ENCODE data around the gene WWOX.

DNA sequence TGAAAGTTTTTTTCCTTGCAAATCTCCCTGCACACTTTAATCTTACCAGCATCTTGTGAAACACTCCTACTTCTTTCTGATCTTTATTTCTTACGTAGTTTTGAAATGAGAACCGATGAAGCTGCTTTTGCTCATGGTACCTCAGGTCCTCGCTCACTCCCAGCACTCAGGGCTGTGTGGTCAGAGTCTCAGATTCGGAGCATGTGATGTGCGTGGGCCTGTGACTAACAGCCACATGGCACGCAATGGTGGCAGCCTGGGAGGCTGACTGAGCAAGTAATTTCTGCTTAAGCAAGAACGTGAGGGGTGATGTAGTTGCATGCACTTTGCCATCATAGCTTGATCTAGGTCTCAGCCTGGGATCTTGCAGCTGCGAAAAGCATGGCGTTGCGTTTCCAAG, 876.8 kb downstream of the WWOX start:
- TF ChIP-seq, protein P1, sequence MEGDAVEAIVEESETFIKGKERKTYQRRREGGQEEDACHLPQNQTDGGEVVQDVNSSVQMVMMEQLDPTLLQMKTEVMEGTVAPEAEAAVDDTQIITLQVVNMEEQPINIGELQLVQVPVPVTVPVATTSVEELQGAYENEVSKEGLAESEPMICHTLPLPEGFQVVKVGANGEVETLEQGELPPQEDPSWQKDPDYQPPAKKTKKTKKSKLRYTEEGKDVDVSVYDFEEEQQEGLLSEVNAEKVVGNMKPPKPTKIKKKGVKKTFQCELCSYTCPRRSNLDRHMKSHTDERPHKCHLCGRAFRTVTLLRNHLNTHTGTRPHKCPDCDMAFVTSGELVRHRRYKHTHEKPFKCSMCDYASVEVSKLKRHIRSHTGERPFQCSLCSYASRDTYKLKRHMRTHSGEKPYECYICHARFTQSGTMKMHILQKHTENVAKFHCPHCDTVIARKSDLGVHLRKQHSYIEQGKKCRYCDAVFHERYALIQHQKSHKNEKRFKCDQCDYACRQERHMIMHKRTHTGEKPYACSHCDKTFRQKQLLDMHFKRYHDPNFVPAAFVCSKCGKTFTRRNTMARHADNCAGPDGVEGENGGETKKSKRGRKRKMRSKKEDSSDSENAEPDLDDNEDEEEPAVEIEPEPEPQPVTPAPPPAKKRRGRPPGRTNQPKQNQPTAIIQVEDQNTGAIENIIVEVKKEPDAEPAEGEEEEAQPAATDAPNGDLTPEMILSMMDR (IDR thresholded peaks at IDR 0.05; ENCODE audit: control extremely low read depth in 1 of 3, insufficient read depth in 1 of 3, low read depth in 1 of 3, low read length in 3 of 3): no peak
- TF ChIP-seq CHD1 (IDR thresholded peaks at IDR 0.05; ENCODE audit: low read depth, low read length) (no peak), HDAC2 (IDR thresholded peaks at IDR 0.05; ENCODE audit: borderline replicate concordance in 1 of 2, low read depth in 2 of 2, low read length in 2 of 2) (no peak), YY1 (IDR thresholded peaks at IDR 0.05; ENCODE audit: low read depth, low read length) (no peak), POLR2A (IDR thresholded peaks at IDR 0.05; ENCODE audit: control extremely low read depth in 1 of 2, low read depth in 2 of 2, low read length in 2 of 2) (no peak)

Data from H1 (cell line).